ENCODE data around the gene CIITA. TPM values are rescaled to one million over a fixed set of nuclear protein-coding genes. Genes with fewer than 3 reads are reported as not detected.
"Not testable (repeated sequence)": the region's sequence is repeated elsewhere in the genome, so short reads cannot be mapped to it uniquely, and the experiment has no call there.

CIITA gene
- total and polyA plus RNA-seq, 4 donors: 11.5 to 59.6 (median 26.6) TPM

GRCh38 chr16:10830240-10830639 lies 46.8 kb upstream of the CIITA start:
- not testable (repeated sequence) for H3K36me3 ChIP-seq (ENCODE audit: control insufficient read depth in 4 of 4, insufficient read depth in 4 of 4, low read length in 4 of 4); H3K4me3 ChIP-seq; ATAC-seq (ENCODE audit: insufficient read depth, low FRiP score); H3K9ac ChIP-seq (ENCODE audit: insufficient read depth in 1 of 2, low read length in 2 of 2); DNase-seq; H3K27me3 ChIP-seq (ENCODE audit: control insufficient read depth in 3 of 3, insufficient read depth in 3 of 3, low read length in 2 of 3); H3K9me3 ChIP-seq (ENCODE audit: control insufficient read depth in 4 of 4, insufficient read depth in 3 of 4, low read length in 3 of 4)
- Histone ChIP-seq H3K4me1 (ENCODE audit: control insufficient read depth in 5 of 5, insufficient read depth in 5 of 5, low read length in 5 of 5) (peaks cover 4 to 23% (median 13%) of the 10 kb centered on the region in 5 donors), H3K27ac (ENCODE audit: low read depth in 1 of 2, low read length in 1 of 2) (peak overlapping the region in 1 of 2 donors; percentile 81)

GRCh38 chr16:10831894-10832886 lies 44.8 kb upstream of the CIITA start:
- 80 to 81% methylated on average over 10 of the region's 10 CpGs for WGBS, 2 donors
- Histone ChIP-seq H3K9ac (ENCODE audit: insufficient read depth in 1 of 2, low read length in 2 of 2) (no peak overlapping the region), H3K4me1 (ENCODE audit: control insufficient read depth in 5 of 5, insufficient read depth in 5 of 5, low read length in 5 of 5) (peaks cover 4 to 23% (median 11%) of the 10 kb centered on the region in 5 donors), H3K9me3 (ENCODE audit: control insufficient read depth in 4 of 4, insufficient read depth in 3 of 4, low read length in 3 of 4) (no peaks in the 10 kb centered on the region), H3K27ac (ENCODE audit: low read depth in 1 of 2, low read length in 1 of 2) (peak overlapping the region in 1 of 2 donors; percentile 46), H3K4me3 (no peak overlapping the region), H3K36me3 (ENCODE audit: control insufficient read depth in 4 of 4, insufficient read depth in 4 of 4, low read length in 4 of 4) (no peaks in the 10 kb centered on the region), H3K27me3 (ENCODE audit: control insufficient read depth in 3 of 3, insufficient read depth in 3 of 3, low read length in 2 of 3) (no peaks in the 10 kb centered on the region)
- ATAC-seq (ENCODE audit: insufficient read depth, low FRiP score): no peak
- DNase-seq: no peak
- no peak for TF ChIP-seq CTCF (IDR thresholded peaks at IDR 0.05; ENCODE audit: control extremely low read depth, extremely low read depth)

- ATAC-seq (ENCODE audit: insufficient read depth, low FRiP score) (no peak), DNase-seq (no peak)
- H3K27ac ChIP-seq (ENCODE audit: low read depth in 1 of 2, low read length in 1 of 2): no peak overlapping the region
- TF ChIP-seq CTCF (IDR thresholded peaks at IDR 0.05; ENCODE audit: control extremely low read depth, extremely low read depth): no peak
- peaks cover 4 to 13% (median 5%) of the 10 kb centered on the region in 5 donors for H3K4me1 ChIP-seq (ENCODE audit: control insufficient read depth in 5 of 5, insufficient read depth in 5 of 5, low read length in 5 of 5)
- no peaks in the 10 kb centered on the region for H3K27me3 ChIP-seq (ENCODE audit: control insufficient read depth in 3 of 3, insufficient read depth in 3 of 3, low read length in 2 of 3)
- H3K4me3 ChIP-seq: no peak overlapping the region
- no peak overlapping the region for H3K9ac ChIP-seq (ENCODE audit: insufficient read depth in 1 of 2, low read length in 2 of 2)
- WGBS, 2 donors: 94 to 96% methylated on average over 5 of the region's 5 CpGs
- H3K36me3 ChIP-seq (ENCODE audit: control insufficient read depth in 4 of 4, insufficient read depth in 4 of 4, low read length in 4 of 4): no peaks in the 10 kb centered on the region
- no peaks in the 10 kb centered on the region for H3K9me3 ChIP-seq (ENCODE audit: control insufficient read depth in 4 of 4, insufficient read depth in 3 of 4, low read length in 3 of 4)
Observed at GRCh38 chr16:10833271-10833670, 43.7 kb upstream of the CIITA start.

GRCh38 chr16:10834130-10834529 lies 42.9 kb upstream of the CIITA start:
- Histone ChIP-seq H3K27ac (ENCODE audit: low read depth in 1 of 2, low read length in 1 of 2) (no peak overlapping the region), H3K9ac (ENCODE audit: insufficient read depth in 1 of 2, low read length in 2 of 2) (no peak overlapping the region), H3K9me3 (ENCODE audit: control insufficient read depth in 4 of 4, insufficient read depth in 3 of 4, low read length in 3 of 4) (no peaks in the 10 kb centered on the region), H3K36me3 (ENCODE audit: control insufficient read depth in 4 of 4, insufficient read depth in 4 of 4, low read length in 4 of 4) (no peaks in the 10 kb centered on the region), H3K4me1 (ENCODE audit: control insufficient read depth in 5 of 5, insufficient read depth in 5 of 5, low read length in 5 of 5) (peaks cover 0 to 4% (median 2%) of the 10 kb centered on the region in 5 donors), H3K27me3 (ENCODE audit: control insufficient read depth in 3 of 3, insufficient read depth in 3 of 3, low read length in 2 of 3) (no peaks in the 10 kb centered on the region), H3K4me3 (no peak overlapping the region)
- ATAC-seq (ENCODE audit: insufficient read depth, low FRiP score): no peak
- no peak for TF ChIP-seq CTCF (IDR thresholded peaks at IDR 0.05; ENCODE audit: control extremely low read depth, extremely low read depth)
- DNase-seq: no peak
- WGBS, 2 donors: 91 to 93% methylated on average over 10 of the region's 10 CpGs

Data from lung (tissue), 12 donors.